ENCODE data around the gene EIF4G1.
"Not testable (repeated sequence)": the region's sequence is repeated elsewhere in the genome, so short reads cannot be mapped to it uniquely, and the experiment has no call there.

The EIF4G1 gene

GRCh38 chr3:184332370-184333090 is 18.1 kb downstream of the EIF4G1 start:
- in situ Hi-C loops (cut with HindIII; ENCODE audit: low pct_ligation_motif_present, low pct_unique_long_range_greater_than_20kb, low sequenced_read_pairs): no loop called here

DNA sequence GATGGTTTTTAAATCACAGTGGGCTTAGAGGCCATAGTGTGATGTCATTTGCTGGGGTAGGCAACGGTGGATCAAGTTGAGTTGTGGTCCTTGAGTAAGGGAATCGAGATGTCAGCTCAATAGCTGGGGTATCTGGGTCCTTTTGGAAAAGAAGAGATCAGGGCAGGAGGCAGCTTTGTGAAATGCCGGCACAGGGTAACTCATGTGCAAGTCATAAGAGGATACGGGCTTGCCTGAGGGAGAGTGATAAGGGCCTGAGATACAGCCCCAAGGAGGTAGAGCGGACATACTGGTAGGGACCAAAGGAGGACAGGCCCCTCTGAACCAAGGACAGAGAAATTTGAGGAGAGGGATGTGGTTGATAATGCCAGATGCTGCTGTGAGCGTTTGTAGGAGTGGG is 18.8 kb downstream of the EIF4G1 start:
- in situ Hi-C loops (cut with HindIII; ENCODE audit: low pct_ligation_motif_present, low pct_unique_long_range_greater_than_20kb, low sequenced_read_pairs): no loop called here
- no peak for DNase-seq

More at GRCh38 chr3:184332370-184333090, 18.1 kb downstream of the EIF4G1 start:
- peak; percentile 91 for DNase-seq

- in situ Hi-C loops (cut with HindIII; ENCODE audit: low pct_ligation_motif_present, low pct_unique_long_range_greater_than_20kb, low sequenced_read_pairs): no loop called here
- no peak for DNase-seq
Measured at GRCh38 chr3:184333700-184334099, 19.3 kb downstream of the EIF4G1 start.

GRCh38 chr3:184334470-184335158 is 20.2 kb downstream of the EIF4G1 start:
- in situ Hi-C loops (cut with HindIII; ENCODE audit: low pct_ligation_motif_present, low pct_unique_long_range_greater_than_20kb, low sequenced_read_pairs): no loop called here
- peak; percentile 55 for DNase-seq

GRCh38 chr3:184335291-184335660 is 20.9 kb downstream of the EIF4G1 start:
- in situ Hi-C loops (cut with HindIII; ENCODE audit: low pct_ligation_motif_present, low pct_unique_long_range_greater_than_20kb, low sequenced_read_pairs): no loop called here
- DNase-seq: no peak

- peak; percentile 72 for DNase-seq
Measured at GRCh38 chr3:184335661-184336546, 21.5 kb downstream of the EIF4G1 start.

GRCh38 chr3:184336547-184337398 is 22.4 kb downstream of the EIF4G1 start:
- DNase-seq: peak; percentile 49
- in situ Hi-C loops (cut with HindIII; ENCODE audit: low pct_ligation_motif_present, low pct_unique_long_range_greater_than_20kb, low sequenced_read_pairs): no loop called here

More at GRCh38 chr3:184335661-184336546, 21.5 kb downstream of the EIF4G1 start:
- in situ Hi-C loops (cut with HindIII; ENCODE audit: low pct_ligation_motif_present, low pct_unique_long_range_greater_than_20kb, low sequenced_read_pairs): no loop called here

DNA sequence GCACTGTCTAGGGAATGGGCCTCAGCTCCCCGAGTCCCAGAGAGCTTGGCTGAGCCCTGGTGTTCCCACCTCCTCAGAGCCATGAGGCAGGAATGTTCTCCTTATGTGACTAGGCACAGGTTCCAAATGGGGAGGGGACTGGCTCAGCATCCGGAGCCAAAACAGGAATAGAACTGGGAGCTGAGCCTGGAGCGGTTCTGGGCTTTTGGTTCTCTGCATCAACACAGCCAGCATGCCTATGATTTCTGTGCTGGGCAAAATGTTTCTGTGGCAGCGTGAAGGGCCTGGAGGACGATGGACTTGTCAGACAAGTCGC is 23.0 kb downstream of the EIF4G1 start, which contains the start of gene FAM131A:
FAM131A (plus strand) TSS at position 202 of the 316 bp plus-strand sequence; CDS start at position 233, 31 bp downstream.
- in situ Hi-C loops (cut with HindIII; ENCODE audit: low pct_ligation_motif_present, low pct_unique_long_range_greater_than_20kb, low sequenced_read_pairs): no loop called here
- DNase-seq: no peak

DNA sequence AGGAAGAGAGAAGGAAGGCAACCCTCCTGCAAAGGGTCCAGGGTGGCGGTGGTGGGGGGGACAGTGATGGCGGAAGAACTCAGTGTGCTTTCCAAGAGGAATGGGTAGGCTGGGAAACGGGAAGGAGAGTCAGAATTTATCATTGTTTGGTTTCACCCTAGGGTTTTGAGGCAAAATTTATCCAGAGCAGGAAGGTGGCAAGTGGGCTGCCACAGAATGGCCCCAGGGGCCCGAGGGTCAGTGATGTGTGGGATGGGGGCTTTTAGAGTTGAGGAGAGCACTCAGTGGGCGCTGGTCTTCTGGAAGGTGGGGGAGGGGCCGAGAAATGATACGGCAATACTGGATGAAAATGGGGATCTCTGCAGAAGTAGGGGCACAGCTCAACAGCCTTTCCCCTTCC is 23.6 kb downstream of the EIF4G1 start:
- in situ Hi-C loops (cut with HindIII; ENCODE audit: low pct_ligation_motif_present, low pct_unique_long_range_greater_than_20kb, low sequenced_read_pairs): no loop called here
- DNase-seq: no peak

DNA sequence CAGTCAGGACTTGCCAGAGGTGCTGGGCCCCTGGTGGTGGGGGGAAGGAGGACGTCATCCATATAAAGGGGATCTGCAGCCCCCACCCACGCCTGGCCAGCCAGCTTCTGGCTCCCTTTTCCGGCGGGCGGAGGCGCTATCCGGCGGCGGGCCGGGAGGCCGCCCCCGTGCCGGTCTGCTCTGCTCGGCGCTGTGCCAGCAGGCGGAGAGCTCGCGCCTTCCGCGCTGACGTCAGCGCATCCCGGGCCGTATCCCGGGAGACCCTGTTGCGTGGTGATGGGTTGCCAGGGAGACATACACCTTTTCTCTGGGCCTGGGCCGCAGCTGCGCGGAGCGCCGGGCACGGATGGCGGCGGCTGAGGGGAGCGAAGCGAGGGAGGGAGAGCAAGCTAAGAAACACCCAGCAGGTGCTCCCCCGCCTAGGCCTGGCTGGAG is 24.1 kb downstream of the EIF4G1 start:
- no peak for DNase-seq
- in situ Hi-C loops (cut with HindIII; ENCODE audit: low pct_ligation_motif_present, low pct_unique_long_range_greater_than_20kb, low sequenced_read_pairs): no loop called here

DNA sequence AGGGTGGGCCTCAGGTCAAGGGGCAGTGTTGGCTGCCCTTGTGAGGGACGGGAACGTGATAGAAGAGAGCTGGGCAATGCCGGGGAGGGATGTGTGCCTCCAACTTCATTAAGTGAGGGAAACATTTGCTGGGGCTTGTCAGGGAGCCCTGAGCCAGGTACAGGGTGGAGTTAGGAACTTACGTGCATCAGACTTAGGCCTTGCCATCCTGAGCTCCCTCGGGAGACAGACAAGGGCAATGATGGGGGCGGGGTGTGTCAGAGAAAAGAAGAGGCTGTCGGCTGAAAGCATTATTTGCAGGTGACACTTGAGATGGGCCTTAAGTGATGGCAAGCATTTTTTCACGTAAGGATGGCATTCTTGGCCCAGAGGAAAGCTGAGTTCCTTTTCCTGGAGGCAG is 24.6 kb downstream of the EIF4G1 start:
- DNase-seq: no peak

DNA sequence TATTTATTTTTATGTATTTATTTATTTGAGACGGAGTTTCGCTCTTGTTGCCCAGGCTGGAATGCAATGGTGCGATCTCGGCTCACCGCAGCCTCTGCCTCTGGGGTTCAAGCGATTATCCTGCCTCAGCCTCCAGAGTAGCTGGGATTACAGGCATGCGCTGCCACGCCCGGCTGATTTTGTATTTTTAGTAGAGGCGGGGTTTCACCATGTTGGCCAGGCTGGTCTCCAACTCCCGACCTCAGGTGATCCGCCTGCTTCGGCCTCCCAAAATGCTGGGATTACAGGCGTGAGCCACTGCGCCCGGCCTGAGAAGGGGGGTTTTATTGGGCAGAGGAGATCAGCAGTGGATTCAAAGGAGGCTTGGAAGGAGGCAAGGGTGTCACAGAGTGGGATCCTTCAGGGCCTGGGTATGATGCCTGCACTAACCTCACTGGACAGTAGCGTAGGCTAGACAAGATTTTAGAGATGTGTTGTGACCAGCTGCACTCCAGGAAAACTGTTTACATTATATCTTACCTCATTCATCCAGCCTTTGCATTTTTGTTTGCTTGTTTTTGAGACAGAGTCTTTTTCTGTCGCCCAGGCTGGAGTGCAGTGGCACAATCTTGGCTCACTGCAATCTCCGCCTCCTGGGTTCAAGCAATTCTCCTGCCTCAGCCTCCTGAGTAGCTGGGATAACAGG is 25.2 kb downstream of the EIF4G1 start:
- DNase-seq; in situ Hi-C loops (cut with HindIII; ENCODE audit: low pct_ligation_motif_present, low pct_unique_long_range_greater_than_20kb, low sequenced_read_pairs): not testable (repeated sequence)

More for the DNA sequence above, 24.6 kb downstream of the EIF4G1 start:
- in situ Hi-C loops (cut with HindIII; ENCODE audit: low pct_ligation_motif_present, low pct_unique_long_range_greater_than_20kb, low sequenced_read_pairs): no loop called here

GRCh38 chr3:184341925-184342324 is 27.5 kb downstream of the EIF4G1 start:
- no peak for DNase-seq
- in situ Hi-C loops (cut with HindIII; ENCODE audit: low pct_ligation_motif_present, low pct_unique_long_range_greater_than_20kb, low sequenced_read_pairs): no loop called here

DNA sequence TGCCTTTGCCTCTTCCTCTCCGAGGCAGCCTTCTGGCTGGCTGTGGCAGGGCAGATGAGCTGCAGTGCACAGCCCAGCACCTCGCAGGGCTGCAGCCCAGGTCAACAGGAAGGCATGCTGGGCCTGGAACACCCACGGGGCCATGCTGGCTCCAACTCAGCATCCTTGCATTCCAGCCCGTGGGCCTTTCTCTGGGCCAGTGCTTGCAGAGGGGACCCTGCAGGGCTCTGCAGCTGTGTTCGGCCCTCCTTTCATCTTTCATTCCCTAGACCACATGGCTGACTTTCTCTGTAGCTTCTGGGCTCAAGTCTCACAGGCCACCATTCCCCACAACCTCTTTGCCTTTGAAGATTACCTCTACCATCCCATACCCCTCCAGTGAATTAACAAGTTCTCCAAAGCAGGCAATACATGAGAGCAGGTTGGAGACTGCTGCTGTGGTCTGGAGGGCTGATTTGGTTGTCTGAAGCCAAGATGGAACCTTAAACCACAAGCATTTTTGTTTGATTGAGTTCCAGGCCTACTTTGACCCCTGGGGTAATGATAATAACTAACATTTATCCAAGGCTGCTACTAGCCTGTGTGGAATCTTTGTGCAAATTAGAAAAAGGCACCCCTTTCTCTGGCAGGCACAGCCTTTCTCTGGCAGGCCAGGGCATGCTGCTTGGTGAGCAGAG is 28.9 kb downstream of the EIF4G1 start:
- in situ Hi-C loops (cut with HindIII; ENCODE audit: low pct_ligation_motif_present, low pct_unique_long_range_greater_than_20kb, low sequenced_read_pairs): no loop called here
- DNase-seq: no peak

DNA sequence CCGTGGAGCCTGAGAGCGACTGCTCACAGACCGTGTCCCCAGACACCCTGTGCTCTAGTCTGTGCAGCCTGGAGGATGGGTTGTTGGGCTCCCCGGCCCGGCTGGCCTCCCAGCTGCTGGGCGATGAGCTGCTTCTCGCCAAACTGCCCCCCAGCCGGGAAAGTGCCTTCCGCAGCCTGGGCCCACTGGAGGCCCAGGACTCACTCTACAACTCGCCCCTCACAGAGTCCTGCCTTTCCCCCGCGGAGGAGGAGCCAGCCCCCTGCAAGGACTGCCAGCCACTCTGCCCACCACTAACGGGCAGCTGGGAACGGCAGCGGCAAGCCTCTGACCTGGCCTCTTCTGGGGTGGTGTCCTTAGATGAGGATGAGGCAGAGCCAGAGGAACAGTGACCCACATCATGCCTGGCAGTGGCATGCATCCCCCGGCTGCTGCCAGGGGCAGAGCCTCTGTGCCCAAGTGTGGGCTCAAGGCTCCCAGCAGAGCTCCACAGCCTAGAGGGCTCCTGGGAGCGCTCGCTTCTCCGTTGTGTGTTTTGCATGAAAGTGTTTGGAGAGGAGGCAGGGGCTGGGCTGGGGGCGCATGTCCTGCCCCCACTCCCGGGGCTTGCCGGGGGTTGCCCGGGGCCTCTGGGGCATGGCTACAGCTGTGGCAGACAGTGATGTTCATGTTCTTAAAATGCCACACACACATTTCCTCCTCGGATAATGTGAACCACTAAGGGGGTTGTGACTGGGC is 30.3 kb downstream of the EIF4G1 start:
- in situ Hi-C loops (cut with HindIII; ENCODE audit: low pct_ligation_motif_present, low pct_unique_long_range_greater_than_20kb, low sequenced_read_pairs): no loop called here
- no peak for DNase-seq

DNA sequence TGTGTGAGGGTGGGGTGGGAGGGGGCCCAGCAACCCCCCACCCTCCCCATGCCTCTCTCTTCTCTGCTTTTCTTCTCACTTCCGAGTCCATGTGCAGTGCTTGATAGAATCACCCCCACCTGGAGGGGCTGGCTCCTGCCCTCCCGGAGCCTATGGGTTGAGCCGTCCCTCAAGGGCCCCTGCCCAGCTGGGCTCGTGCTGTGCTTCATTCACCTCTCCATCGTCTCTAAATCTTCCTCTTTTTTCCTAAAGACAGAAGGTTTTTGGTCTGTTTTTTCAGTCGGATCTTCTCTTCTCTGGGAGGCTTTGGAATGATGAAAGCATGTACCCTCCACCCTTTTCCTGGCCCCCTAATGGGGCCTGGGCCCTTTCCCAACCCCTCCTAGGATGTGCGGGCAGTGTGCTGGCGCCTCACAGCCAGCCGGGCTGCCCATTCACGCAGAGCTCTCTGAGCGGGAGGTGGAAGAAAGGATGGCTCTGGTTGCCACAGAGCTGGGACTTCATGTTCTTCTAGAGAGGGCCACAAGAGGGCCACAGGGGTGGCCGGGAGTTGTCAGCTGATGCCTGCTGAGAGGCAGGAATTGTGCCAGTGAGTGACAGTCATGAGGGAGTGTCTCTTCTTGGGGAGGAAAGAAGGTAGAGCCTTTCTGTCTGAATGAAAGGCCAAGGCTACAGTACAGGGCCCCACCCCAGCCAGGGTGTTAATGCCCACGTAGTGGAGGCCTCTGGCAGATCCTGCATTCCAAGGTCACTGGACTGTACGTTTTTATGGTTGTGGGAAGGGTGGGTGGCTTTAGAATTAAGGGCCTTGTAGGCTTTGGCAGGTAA is 31.1 kb downstream of the EIF4G1 start:
- in situ Hi-C loops (cut with HindIII; ENCODE audit: low pct_ligation_motif_present, low pct_unique_long_range_greater_than_20kb, low sequenced_read_pairs): no loop called here

More for the DNA sequence above, 31.1 kb downstream of the EIF4G1 start:
- DNase-seq: peak; percentile 84

All from ACHN (cell line).